Measurements from ENCODE around the gene COL5A2. TPM values are rescaled to one million over a fixed set of nuclear protein-coding genes. Genes with fewer than 3 reads are reported as not detected.

The COL5A2 gene
- total and polyA plus RNA-seq, 11 donors, result 4.4 to 61.1 (median 12.4) TPM

- H3K27me3 ChIP-seq, result no peaks in the 10 kb centered on the region
- no peak overlapping the region for H3K27ac ChIP-seq
- H3K4me3 ChIP-seq, result no peak overlapping the region
- no peaks in the 10 kb centered on the region for H3K36me3 ChIP-seq
- peaks cover 0 to 2% (median 0%) of the 10 kb centered on the region in 12 donors for H3K9me3 ChIP-seq
- H3K4me1 ChIP-seq, result peaks cover 0 to 3% (median 0%) of the 10 kb centered on the region in 12 donors
- ATAC-seq (no peak), DNase-seq (no peak)
- intact Hi-C loops (cut with DNase I), result no loop called here
- TF ChIP-seq POLR2A (IDR thresholded peaks at IDR 0.05) (no peak), CTCF (IDR thresholded peaks at IDR 0.05) (no peak)
These were observed 2.1 kb upstream of the COL5A2 start for GRCh38 chr2:189181706-189182105.

DNA sequence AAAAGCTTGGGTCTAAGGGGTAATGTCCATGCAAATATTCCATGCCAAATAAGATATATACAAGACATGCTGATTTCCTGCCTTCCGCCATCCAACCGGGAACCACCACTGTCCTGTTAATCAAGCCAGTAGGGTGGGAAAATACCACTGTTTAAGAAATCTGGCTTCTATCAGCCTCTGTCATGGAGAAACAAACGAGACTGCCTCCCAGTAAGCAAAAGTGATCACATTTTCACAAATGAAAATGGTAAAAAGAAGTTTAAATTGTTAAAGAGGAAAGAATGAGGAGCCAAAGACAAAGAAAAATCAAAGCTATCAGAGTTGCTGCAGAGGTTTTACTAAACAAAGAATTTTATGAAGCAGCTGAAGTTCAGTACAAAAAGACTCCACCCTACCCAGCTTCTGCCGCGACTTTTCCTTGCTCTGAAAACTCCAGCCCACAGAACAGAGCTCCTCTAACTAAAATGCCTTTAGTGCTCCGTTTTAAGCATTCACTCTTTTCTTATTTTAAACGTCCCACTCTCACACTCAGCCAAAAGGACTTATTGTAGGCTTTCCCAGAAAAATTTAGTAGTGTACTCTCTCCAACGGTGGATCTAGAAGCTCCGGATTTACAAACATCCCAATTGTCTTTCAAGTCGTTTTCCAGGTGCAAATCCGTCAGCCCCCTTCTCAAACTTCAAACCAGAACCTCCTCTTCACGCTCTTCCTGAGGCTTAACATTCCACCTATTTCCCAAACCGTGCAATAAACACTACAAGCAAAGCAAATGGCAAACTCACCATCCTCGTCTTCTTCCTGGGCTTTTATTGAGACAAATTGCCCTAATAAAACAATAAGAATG is 613 bp downstream of the COL5A2 start:
- Histone ChIP-seq H3K27ac (peak overlapping the region; percentile 48 to 83 (median 72)), H3K4me1 (peaks cover 0 to 6% (median 0%) of the 10 kb centered on the region in 12 donors), H3K36me3 (no peaks in the 10 kb centered on the region), H3K4me3 (peak overlapping the region; percentile 5 to 75 (median 54)), H3K27me3 (no peaks in the 10 kb centered on the region), H3K9me3 (peaks cover 0 to 6% (median 0%) of the 10 kb centered on the region in 12 donors)
- DNase-seq (peak in 2 of 5 donors; percentile 20 to 29), ATAC-seq (peak; percentile 21 to 86 (median 69))
- TF ChIP-seq CTCF (IDR thresholded peaks at IDR 0.05) (no peak), POLR2A (IDR thresholded peaks at IDR 0.05) (no peak)
- intact Hi-C loops (cut with DNase I), result loop anchor here in 3 of 10 donors (5.0 to 10.0 kb wide), 3 partner anchors 62 to 106 kb away; no protein-coding TSS in a partner anchor
- WGBS, 4 donors, result 4 to 6% (median 4%) methylated on average over 14 of the region's 14 CpGs

DNA sequence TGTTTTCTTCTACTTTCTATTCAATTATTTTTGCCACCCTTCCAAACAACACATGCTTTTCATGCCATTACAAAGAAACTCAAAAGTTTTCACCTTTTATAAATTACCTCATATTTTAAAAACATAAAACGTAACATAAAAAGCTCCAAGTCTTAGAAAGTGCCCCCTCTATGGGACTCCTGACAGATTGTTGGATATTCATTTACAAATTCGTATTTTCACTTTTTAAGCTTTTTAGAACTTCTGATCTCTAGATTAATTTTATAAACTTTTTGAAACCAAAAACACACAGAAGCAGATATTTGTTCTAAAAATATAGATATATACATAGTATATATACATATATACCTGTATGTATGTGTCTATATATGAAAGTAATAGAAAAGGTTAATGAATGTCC is 1.5 kb downstream of the COL5A2 start:
- no peak for ATAC-seq
- WGBS, 4 donors, result 27 to 50% (median 30%) methylated on average over 2 of the region's 2 CpGs
- no peaks in the 10 kb centered on the region for H3K36me3 ChIP-seq
- peaks cover 0 to 6% (median 0%) of the 10 kb centered on the region in 12 donors for H3K9me3 ChIP-seq
- DNase-seq, result no peak
- peak overlapping the region in 9 of 12 donors; percentile 12 to 83 (median 77) for H3K27ac ChIP-seq
- TF ChIP-seq POLR2A (IDR thresholded peaks at IDR 0.05), result no peak
- peak in 6 of 12 donors; percentile 21 to 49 (median 35) for TF ChIP-seq CTCF (IDR thresholded peaks at IDR 0.05)
- peaks cover 0 to 6% (median 0%) of the 10 kb centered on the region in 12 donors for H3K4me1 ChIP-seq
- peak overlapping the region; percentile 1 to 75 (median 54) for H3K4me3 ChIP-seq
- H3K27me3 ChIP-seq, result no peaks in the 10 kb centered on the region
- intact Hi-C loops (cut with DNase I), result loop anchor here in 3 of 10 donors (5.0 to 10.0 kb wide), 3 partner anchors 61 to 107 kb away; no protein-coding TSS in a partner anchor

DNA sequence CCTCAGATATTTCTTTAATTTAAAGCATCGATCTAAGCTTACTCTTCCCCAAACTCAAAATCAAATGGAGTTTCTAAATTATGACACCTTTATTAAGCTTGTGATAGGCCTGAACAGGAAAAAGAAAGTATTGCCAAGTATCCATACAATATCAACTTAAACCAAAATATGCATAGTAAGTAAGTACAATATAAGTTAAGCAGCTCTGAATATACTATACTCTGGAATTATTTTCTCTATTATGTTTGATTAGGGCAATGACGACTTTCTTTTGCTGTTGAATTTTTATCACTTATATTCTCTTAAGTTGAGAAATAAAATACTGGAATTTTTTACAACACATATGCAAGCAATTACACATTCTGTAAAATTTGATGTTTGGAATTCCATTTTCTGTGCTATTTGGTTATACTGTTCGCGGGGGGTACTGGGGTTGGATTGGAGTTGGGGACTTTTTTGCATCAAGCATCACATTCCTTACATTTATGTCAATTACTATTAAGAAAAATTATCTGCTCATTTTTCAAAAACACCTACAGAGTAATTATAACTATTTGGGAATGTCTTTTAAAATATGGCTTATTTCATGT is 2.2 kb downstream of the COL5A2 start:
- DNase-seq (no peak), ATAC-seq (no peak)
- Histone ChIP-seq H3K4me3 (peak overlapping the region; percentile 1 to 75 (median 54)), H3K36me3 (no peaks in the 10 kb centered on the region), H3K4me1 (peaks cover 0 to 7% (median 0%) of the 10 kb centered on the region in 12 donors), H3K9me3 (peaks cover 0 to 6% (median 0%) of the 10 kb centered on the region in 12 donors), H3K27me3 (no peaks in the 10 kb centered on the region), H3K27ac (peak overlapping the region in 6 of 12 donors; percentile 1 to 83 (median 25))
- no peak for TF ChIP-seq POLR2A (IDR thresholded peaks at IDR 0.05)
- TF ChIP-seq CTCF (IDR thresholded peaks at IDR 0.05), result no peak
- 69 to 79% (median 71%) methylated on average over 4 of the region's 4 CpGs for WGBS, 4 donors
- intact Hi-C loops (cut with DNase I), result loop anchor here in 3 of 10 donors (5.0 to 10.0 kb wide), 3 partner anchors 60 to 107 kb away; no protein-coding TSS in a partner anchor

Data from heart left ventricle (tissue), 16 donors.